GM23248 (cell line): Measurements from ENCODE around the gene ADCY7. TPM values are rescaled to one million over a fixed set of nuclear protein-coding genes. Genes with fewer than 3 reads are reported as not detected.

Experiments used
- DNase-seq: peaks from one replicate; pipeline ENCODE4 v3.0.0-alpha.2; 2015
- H2AFZ ChIP-seq: fragments of 200-600 bp; sonication (generic); 2 replicates; pipeline ENCODE4 v1.6.1; 2016; ENCODE audit warnings: antibody characterized with exemption
- H3F3A ChIP-seq: fragments of 200-600 bp; sonication (generic); 2 replicates; pipeline ENCODE4 v1.6.1; 2016; ENCODE audit warnings: mild to moderate bottlenecking, antibody characterized with exemption, mixed run types; ENCODE audit not compliant: insufficient read depth
- H3K27ac ChIP-seq: fragments of 200-600 bp; sonication (generic); 2 replicates; pipeline ENCODE4 v1.5.1; 2016; ENCODE audit warnings: mild to moderate bottlenecking
- H3K27me3 ChIP-seq: fragments of 200-600 bp; sonication (generic); replicated peaks from 2 replicates; pipeline ENCODE4 v1.6.1; 2016; ENCODE audit warnings: mild to moderate bottlenecking; ENCODE audit not compliant: insufficient read depth
- H3K36me3 ChIP-seq: fragments of 200-600 bp; sonication (generic); 2 replicates; pipeline ENCODE4 v1.6.1; 2016; ENCODE audit warnings: low read depth, mild to moderate bottlenecking
- H3K4me1 ChIP-seq: fragments of 200-600 bp; sonication (generic); 2 replicates; pipeline ENCODE4 v1.6.1; 2016; ENCODE audit warnings: mild to moderate bottlenecking; ENCODE audit not compliant: insufficient read depth
- H3K4me2 ChIP-seq: fragments of 200-600 bp; sonication (generic); one replicate; pipeline ENCODE4 v1.6.1; 2016; ENCODE audit warnings: mild to moderate bottlenecking; ENCODE audit not compliant: unreplicated experiment
- H3K4me3 ChIP-seq: fragments of 200-600 bp; sonication (generic); 2 replicates; pipeline ENCODE4 v1.5.1; 2016; ENCODE audit warnings: mild to moderate bottlenecking
- H3K79me2 ChIP-seq: fragments of 200-600 bp; sonication (generic); 2 replicates; pipeline ENCODE4 v1.6.1; 2016; ENCODE audit warnings: mild to moderate bottlenecking; ENCODE audit not compliant: insufficient read depth
- H3K9ac ChIP-seq: fragments of 200-600 bp; sonication (generic); 2 replicates; pipeline ENCODE4 v1.6.1; 2016; ENCODE audit warnings: mild to moderate bottlenecking
- H3K9me2 ChIP-seq: fragments of 200-600 bp; sonication (generic); 2 replicates; pipeline ENCODE4 v1.6.1; 2016; ENCODE audit warnings: mixed run types, mild to moderate bottlenecking, moderate library complexity; ENCODE audit not compliant: insufficient read depth
- H3K9me3 ChIP-seq: fragments of 200-600 bp; sonication (generic); one replicate; pipeline ENCODE4 v1.6.1; 2017; ENCODE audit warnings: low read depth
- H4K20me1 ChIP-seq: fragments of 200-600 bp; sonication (generic); 2 replicates; pipeline ENCODE4 v1.6.0; 2016; ENCODE audit not compliant: insufficient read depth
- EZH2 ChIP-seq: fragments of 200-600 bp; sonication (generic); IDR thresholded peaks from 2 replicates; pipeline ENCODE4 v1.6.1; 2018; ENCODE audit warnings: antibody characterized with exemption, mild to moderate bottlenecking; ENCODE audit not compliant: insufficient read depth, poor library complexity, severe bottlenecking
- EZH2phosphoT487 ChIP-seq: fragments of 200-600 bp; sonication (generic); IDR thresholded peaks from 2 replicates; pipeline ENCODE4 v1.6.1; 2018; ENCODE audit warnings: antibody characterized with exemption, moderate library complexity, mild to moderate bottlenecking, low read depth; ENCODE audit not compliant: insufficient read depth
- WGBS, 2 experiments: methylation state at CpG; one replicate each; pipeline ENCODE4 v1.1.6; 2015 to 2017; ENCODE audit warnings: low lambda C conversion rate in 2 of 2, low coverage in 1 of 2; ENCODE audit errors: missing lambda C conversion rate in 2 of 2; 5-methylcytosine and 5-hydroxymethylcytosine counted together
- in situ Hi-C: fragments of 300-500 bp; cut with MboI; formaldehyde crosslinking; loops from 2 replicates; pipeline ENCODE4 v1.15.0; 2020
- polyA plus RNA-seq: library from polyadenylated mRNA; unstranded; fragments of >200 nt; fragmentation: Nextera tagmentation; extraction: Ambion mirVana; gene quantifications from 2 replicates; pipeline ENCODE4 v1.2.1, GENCODE V29; 2016
- total RNA-seq: library from RNA; depleted of rRNA; stranded (reverse); fragments of >200 nt; shearing (Covaris generic); gene quantifications from 2 replicates; pipeline ENCODE4 v1.2.3, GENCODE V29; 2014

Gene ADCY7
- total and polyA plus RNA-seq, 2 experiments from 2014 or later = 31.9 to 87.4 TPM

- no peaks in the 10 kb centered on the region for H4K20me1 ChIP-seq
- no peaks in the 10 kb centered on the region for H3K36me3 ChIP-seq
- no peaks in the 10 kb centered on the region for H3K9me2 ChIP-seq
- H3K9ac ChIP-seq = no peak overlapping the region
- no peak for DNase-seq
- H3K27me3 ChIP-seq = no peaks in the 10 kb centered on the region
- H3K79me2 ChIP-seq = peaks cover 99% of the 10 kb centered on the region
- no peak overlapping the region for H3K4me3 ChIP-seq
- H3K4me2 ChIP-seq = no peak overlapping the region
- WGBS, 2 experiments = 78 to 84% methylated on average over 2 of the region's 2 CpGs
- no peak overlapping the region for H3K27ac ChIP-seq
- H3K4me1 ChIP-seq = no peaks in the 10 kb centered on the region
- TF ChIP-seq EZH2phosphoT487 (no peak), EZH2 (no peak)
- H3K9me3 ChIP-seq = no peaks in the 10 kb centered on the region
- in situ Hi-C loops = no loop called here
- no peak overlapping the region for H2AFZ ChIP-seq
- H3F3A ChIP-seq = 0 out of 2 replicates have a peak, but pooled peaks cover 7% of the 10 kb centered on the region
These were observed 13.1 kb downstream of the ADCY7 start for GRCh38 chr16:50279504-50279865.

- no peaks in the 10 kb centered on the region for H3K9me2 ChIP-seq
- H2AFZ ChIP-seq = no peak overlapping the region
- peaks cover 5% of the 10 kb centered on the region; the same call in 1 of the 2 replicates for H3K4me1 ChIP-seq
- no peak overlapping the region for H3K4me3 ChIP-seq
- DNase-seq = no peak
- TF ChIP-seq EZH2 = no peak
- TF ChIP-seq EZH2phosphoT487 = no peak
- no peak overlapping the region for H3K27ac ChIP-seq
- no peak overlapping the region for H3K4me2 ChIP-seq
- no peak overlapping the region for H3K9ac ChIP-seq
- in situ Hi-C loops = no loop called here
- no peaks in the 10 kb centered on the region for H3K27me3 ChIP-seq
- H3F3A ChIP-seq = 0 out of 2 replicates have a peak, but pooled peaks cover 7% of the 10 kb centered on the region
- WGBS, 2 experiments = 86 to 95% methylated on average over 3 to 5 of the region's 5 CpGs
- no peaks in the 10 kb centered on the region for H3K9me3 ChIP-seq
- H3K36me3 ChIP-seq = no peaks in the 10 kb centered on the region
- no peaks in the 10 kb centered on the region for H4K20me1 ChIP-seq
- H3K79me2 ChIP-seq = peaks cover 99% of the 10 kb centered on the region
These were observed 14.6 kb downstream of the ADCY7 start for GRCh38 chr16:50280932-50281331.

- no peak overlapping the region for H3K9ac ChIP-seq
- H3K9me3 ChIP-seq = no peaks in the 10 kb centered on the region
- no peaks in the 10 kb centered on the region for H3K27me3 ChIP-seq
- H4K20me1 ChIP-seq = no peaks in the 10 kb centered on the region
- 91 to 93% methylated on average over 21 of the region's 21 CpGs for WGBS, 2 experiments
- no peak overlapping the region for H3K4me2 ChIP-seq
- H3K4me1 ChIP-seq = peaks cover 6% of the 10 kb centered on the region; the same call in 1 of the 2 replicates
- DNase-seq = no peak
- TF ChIP-seq EZH2phosphoT487 = no peak
- TF ChIP-seq EZH2 = no peak
- no peak overlapping the region for H3K4me3 ChIP-seq
- H2AFZ ChIP-seq = no peak overlapping the region
- in situ Hi-C loops = no loop called here
- peaks cover 99% of the 10 kb centered on the region for H3K79me2 ChIP-seq
- no peaks in the 10 kb centered on the region for H3K36me3 ChIP-seq
- no peaks in the 10 kb centered on the region for H3K9me2 ChIP-seq
- no peak overlapping the region for H3K27ac ChIP-seq
- H3F3A ChIP-seq = 0 out of 2 replicates have a peak, but pooled peaks cover 7% of the 10 kb centered on the region
These were observed 15.1 kb downstream of the ADCY7 start for GRCh38 chr16:50281391-50282009.

GRCh38 chr16:50282010-50282538 is 15.7 kb downstream of the ADCY7 start:
- H2AFZ ChIP-seq = no peak overlapping the region
- H3K27ac ChIP-seq = no peak overlapping the region
- no peaks in the 10 kb centered on the region for H3K27me3 ChIP-seq
- H3F3A ChIP-seq = 0 out of 2 replicates have a peak, but pooled peaks cover 2% of the 10 kb centered on the region
- no peaks in the 10 kb centered on the region for H3K9me3 ChIP-seq
- H3K36me3 ChIP-seq = no peaks in the 10 kb centered on the region
- DNase-seq = no peak
- H4K20me1 ChIP-seq = no peaks in the 10 kb centered on the region
- H3K4me2 ChIP-seq = no peak overlapping the region
- H3K9me2 ChIP-seq = no peaks in the 10 kb centered on the region
- H3K4me3 ChIP-seq = no peak overlapping the region
- H3K9ac ChIP-seq = no peak overlapping the region
- 68 to 82% methylated on average over 7 of the region's 7 CpGs for WGBS, 2 experiments
- no peak for TF ChIP-seq EZH2
- no peak for TF ChIP-seq EZH2phosphoT487
- in situ Hi-C loops = no loop called here
- peaks cover 99% of the 10 kb centered on the region for H3K79me2 ChIP-seq
- peaks cover 6% of the 10 kb centered on the region; the same call in 1 of the 2 replicates for H3K4me1 ChIP-seq
